ENCODE measurements around the gene STXBP1.

STXBP1 gene

GRCh38 chr9:127712867-127713266 is 100.8 kb downstream of the STXBP1 start:
- ChIA-PET POLR2A (ENCODE audit: low non-redundant PET) (no interaction called here), CTCF (interaction anchor here (1.3 to 3.4 kb wide), 2 partner anchors 9 to 22 kb away, joined by 3 to 12 read pairs; partner anchors contain the start of gene TOR2A)
- TF ChIP-seq CTCF (conservative IDR thresholded peaks at IDR 0.05; ENCODE audit: low read depth): no peak
- H3K27ac ChIP-seq: peak overlapping the region; percentile 95
- no peak for DNase-seq (ENCODE audit: low spot score)

- peak overlapping the region; percentile 95 for H3K27ac ChIP-seq
- no peak for DNase-seq (ENCODE audit: low spot score)
- ChIA-PET POLR2A (ENCODE audit: low non-redundant PET) (interaction anchor here (0.9 kb wide), 1 partner anchor 17 kb away, joined by 4 read pairs; no protein-coding TSS in a partner anchor), CTCF (interaction anchor here (0.6 to 3.1 kb wide), 7 partner anchors 9 to 156 kb away, joined by 3 to 26 read pairs (median 3); partner anchors contain the start of gene TOR2A)
- TF ChIP-seq CTCF (conservative IDR thresholded peaks at IDR 0.05; ENCODE audit: low read depth): no peak
Observed at GRCh38 chr9:127714020-127714750, 102.1 kb downstream of the STXBP1 start.

GRCh38 chr9:127714951-127715469 is 102.9 kb downstream of the STXBP1 start:
- CTCF ChIA-PET: interaction anchor here (0.6 to 3.1 kb wide), 5 partner anchors 10 to 63 kb away, joined by 3 to 26 read pairs (median 4); partner anchors contain the start of gene TOR2A
- no peak for TF ChIP-seq CTCF (conservative IDR thresholded peaks at IDR 0.05; ENCODE audit: low read depth)
- POLR2A ChIA-PET (ENCODE audit: low non-redundant PET): interaction anchor here (0.5 to 0.9 kb wide), 3 partner anchors 16 to 450 kb away, joined by 3 to 4 read pairs (median 3); no protein-coding TSS in a partner anchor
- DNase-seq (ENCODE audit: low spot score): peak; percentile 47
- peak overlapping the region; percentile 95 for H3K27ac ChIP-seq

- no peak for TF ChIP-seq CTCF (conservative IDR thresholded peaks at IDR 0.05; ENCODE audit: low read depth)
- H3K27ac ChIP-seq: peak within 1 kb of the TSS; percentile 95
- CTCF ChIA-PET: interaction anchor here (0.6 to 3.1 kb wide), 4 partner anchors 9 to 63 kb away, joined by 3 to 26 read pairs (median 4); partner anchors contain the start of genes CFAP157 and TOR2A
- POLR2A ChIA-PET (ENCODE audit: low non-redundant PET): interaction anchor here (0.5 to 0.6 kb wide), 2 partner anchors 450 to 815 kb away, joined by 3 read pairs; no protein-coding TSS in a partner anchor
- peak; percentile 100 for DNase-seq (ENCODE audit: low spot score)
Observed at GRCh38 chr9:127715470-127716337, 103.6 kb downstream of the STXBP1 start, which contains the start of the genes PTRH1 and TTC16. Gene PTRH1 (minus strand): TSS chr9:127715663. CDS start chr9:127715639, 24 bp downstream. Gene TTC16 (plus strand): TSS chr9:127716079. CDS start chr9:127716146, 67 bp downstream.

- no peak for DNase-seq (ENCODE audit: low spot score)
- CTCF ChIA-PET: interaction anchor here (1.0 to 3.1 kb wide), 3 partner anchors 10 to 64 kb away, joined by 3 to 26 read pairs (median 3); partner anchors contain the start of genes CFAP157 and TOR2A
- peak overlapping the region; percentile 95 for H3K27ac ChIP-seq
- POLR2A ChIA-PET (ENCODE audit: low non-redundant PET): interaction anchor here (0.5 kb wide), 2 partner anchors 11 to 814 kb away, joined by 3 read pairs; no protein-coding TSS in a partner anchor
- no peak for TF ChIP-seq CTCF (conservative IDR thresholded peaks at IDR 0.05; ENCODE audit: low read depth)
Observed at GRCh38 chr9:127716412-127716811, 104.3 kb downstream of the STXBP1 start.
